DMS 273 treated with DMSO at 0.1 percent for 48 hours (cell line): ENCODE data around the gene KRTCAP2.
A peak's percentile ranks its signal among the peaks of the same experiment; 100 is the strongest.
"Not testable (repeated sequence)": the region's sequence is repeated elsewhere in the genome, so short reads cannot be mapped to it uniquely, and the experiment has no call there.

ENCODE experiments used
- DNase-seq: peaks from one replicate; lab custom pipeline; 2025; lab: John Stamatoyannopoulos, UW

The KRTCAP2 gene

GRCh38 chr1:155168456-155169210 is 4.5 kb downstream of the KRTCAP2 start:
- DNase-seq = no peak

GRCh38 chr1:155168105-155168445 is 5.0 kb downstream of the KRTCAP2 start:
- not testable (repeated sequence) for DNase-seq

- DNase-seq = peak; percentile 61
These were observed 5.7 kb downstream of the KRTCAP2 start for GRCh38 chr1:155167166-155168104.

- DNase-seq = no peak
These were observed 6.5 kb downstream of the KRTCAP2 start for GRCh38 chr1:155166471-155167165.

- DNase-seq = no peak
These were observed 7.0 kb downstream of the KRTCAP2 start for GRCh38 chr1:155166051-155166470.

DNA sequence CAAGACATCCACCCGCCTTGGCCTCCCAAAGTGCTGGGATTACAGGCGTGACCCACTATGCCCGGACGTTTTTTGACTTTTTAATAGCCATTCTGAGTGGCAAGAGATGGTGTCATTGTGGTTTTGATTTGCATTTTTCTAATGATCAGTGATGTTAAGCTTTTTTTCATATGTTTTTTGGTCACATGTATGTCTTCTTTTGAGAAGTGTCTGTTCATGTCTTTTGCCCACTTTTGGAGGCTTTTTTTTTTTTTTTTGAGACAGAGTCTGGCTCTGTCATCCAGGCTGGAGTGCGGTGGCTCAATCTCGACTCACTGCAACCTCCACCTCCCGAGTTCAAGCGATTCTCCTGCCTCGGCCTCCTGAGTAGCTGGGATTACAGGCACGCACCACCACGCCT is 8.5 kb downstream of the KRTCAP2 start:
- DNase-seq = not testable (repeated sequence)

DNA sequence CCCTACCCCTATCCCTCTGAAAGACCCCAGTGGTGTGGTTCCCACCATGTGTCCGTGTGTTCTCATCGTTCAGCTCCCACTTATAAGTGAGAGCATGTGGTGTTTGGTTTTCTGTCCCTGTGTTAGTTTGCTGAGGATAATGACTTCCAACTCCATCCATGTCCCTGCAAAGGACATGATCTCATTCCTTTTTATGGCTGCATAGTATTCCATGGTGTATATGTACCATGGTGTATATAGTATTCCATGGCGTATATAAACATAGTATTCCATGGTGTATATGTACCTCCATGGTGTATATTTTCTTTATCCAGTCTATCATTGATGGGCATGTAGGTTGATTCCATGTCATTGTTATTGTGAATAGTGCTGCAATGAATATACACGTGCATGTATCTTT is 9.3 kb downstream of the KRTCAP2 start:
- DNase-seq = not testable (repeated sequence)

GRCh38 chr1:155162631-155163030 is 10.5 kb downstream of the KRTCAP2 start:
- not testable (repeated sequence) for DNase-seq

GRCh38 chr1:155160128-155160527 is 13.0 kb downstream of the KRTCAP2 start:
- no peak for DNase-seq

DNA sequence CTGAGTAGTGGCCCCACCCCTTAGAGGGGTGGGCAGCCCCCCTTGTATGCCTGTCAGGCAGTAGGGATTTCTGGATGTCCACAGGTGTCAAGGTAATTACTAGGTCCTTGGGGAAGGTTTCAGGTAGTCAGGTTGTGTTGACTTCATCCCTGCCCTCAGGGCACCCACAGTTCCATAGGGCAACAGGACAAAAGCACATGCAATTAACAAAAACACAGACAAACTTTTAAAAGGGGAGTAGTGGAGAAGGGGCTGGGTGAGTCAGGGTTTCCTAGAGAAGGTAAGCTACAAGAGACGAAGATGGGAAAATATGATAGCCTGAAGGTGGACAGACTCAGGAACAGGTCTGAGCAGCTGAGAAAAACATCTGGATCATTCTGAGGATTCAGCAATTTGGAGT is 14.1 kb downstream of the KRTCAP2 start:
- no peak for DNase-seq

DNA sequence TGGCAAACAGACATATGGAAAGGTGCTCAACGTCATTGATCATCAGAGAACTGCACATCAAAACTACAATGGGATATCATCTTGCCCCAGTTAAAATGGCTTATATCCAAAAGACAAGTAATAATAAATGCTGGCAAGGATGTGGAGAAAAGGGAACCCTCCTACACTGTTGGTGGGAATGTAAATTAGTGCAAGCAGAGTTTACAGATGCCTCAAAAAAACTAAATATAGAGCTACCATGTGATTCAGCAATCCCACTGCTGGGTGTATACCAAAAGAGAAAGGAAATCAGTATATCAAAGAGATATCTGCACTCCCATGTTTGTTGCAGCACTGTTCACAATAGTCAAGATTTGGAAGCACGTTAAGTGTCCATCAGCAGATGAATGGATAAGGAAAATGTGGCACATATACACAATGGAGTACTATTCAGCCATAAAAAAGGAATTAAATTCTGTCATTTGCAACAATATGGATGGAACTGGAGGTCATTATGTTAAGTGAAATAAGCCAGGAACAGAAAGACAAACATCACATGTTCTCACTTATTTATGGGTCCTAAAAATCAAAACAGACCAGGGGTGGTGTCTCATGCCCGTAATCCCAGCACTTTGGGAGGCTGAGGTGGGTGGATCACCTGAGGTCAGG is 17.0 kb downstream of the KRTCAP2 start:
- DNase-seq = not testable (repeated sequence)

DNA sequence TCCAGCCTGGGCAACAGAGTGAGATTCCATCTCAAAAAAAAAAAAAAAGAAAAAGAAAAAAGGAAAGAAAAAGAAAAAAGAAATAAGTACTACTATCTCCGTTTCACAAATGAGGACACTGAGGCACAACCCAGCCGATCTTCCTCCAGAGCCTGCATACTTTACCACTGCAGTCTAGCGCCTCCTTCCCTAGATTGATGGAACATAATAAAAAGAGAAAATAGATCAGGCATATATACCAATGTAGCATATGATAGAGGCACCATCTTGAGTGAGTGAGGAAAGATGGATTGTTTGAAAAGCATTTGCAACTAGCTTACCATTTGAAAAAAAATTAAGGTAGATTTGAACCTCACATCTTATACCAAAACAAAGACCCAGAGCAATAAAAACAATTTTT is 27.6 kb downstream of the KRTCAP2 start:
- DNase-seq = no peak

- no peak for DNase-seq
These were observed 31.4 kb downstream of the KRTCAP2 start for GRCh38 chr1:155141749-155142148.

DNA sequence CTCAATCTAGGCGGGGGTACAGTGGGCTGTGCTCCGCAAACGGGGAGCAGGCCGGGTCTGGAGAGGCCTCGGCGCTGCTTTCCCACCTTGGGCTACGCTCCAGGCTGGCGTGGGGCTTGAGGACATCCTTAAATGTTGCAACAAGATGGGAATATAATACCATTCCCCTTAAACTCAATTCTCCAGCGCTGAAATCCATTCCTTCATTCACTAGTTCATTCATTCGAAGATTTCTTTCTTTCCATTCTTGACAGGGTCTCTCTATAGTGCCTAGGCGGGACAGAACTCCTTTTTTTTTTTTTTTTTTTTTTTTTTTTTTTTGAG is 32.5 kb downstream of the KRTCAP2 start:
- no peak for DNase-seq

DNA sequence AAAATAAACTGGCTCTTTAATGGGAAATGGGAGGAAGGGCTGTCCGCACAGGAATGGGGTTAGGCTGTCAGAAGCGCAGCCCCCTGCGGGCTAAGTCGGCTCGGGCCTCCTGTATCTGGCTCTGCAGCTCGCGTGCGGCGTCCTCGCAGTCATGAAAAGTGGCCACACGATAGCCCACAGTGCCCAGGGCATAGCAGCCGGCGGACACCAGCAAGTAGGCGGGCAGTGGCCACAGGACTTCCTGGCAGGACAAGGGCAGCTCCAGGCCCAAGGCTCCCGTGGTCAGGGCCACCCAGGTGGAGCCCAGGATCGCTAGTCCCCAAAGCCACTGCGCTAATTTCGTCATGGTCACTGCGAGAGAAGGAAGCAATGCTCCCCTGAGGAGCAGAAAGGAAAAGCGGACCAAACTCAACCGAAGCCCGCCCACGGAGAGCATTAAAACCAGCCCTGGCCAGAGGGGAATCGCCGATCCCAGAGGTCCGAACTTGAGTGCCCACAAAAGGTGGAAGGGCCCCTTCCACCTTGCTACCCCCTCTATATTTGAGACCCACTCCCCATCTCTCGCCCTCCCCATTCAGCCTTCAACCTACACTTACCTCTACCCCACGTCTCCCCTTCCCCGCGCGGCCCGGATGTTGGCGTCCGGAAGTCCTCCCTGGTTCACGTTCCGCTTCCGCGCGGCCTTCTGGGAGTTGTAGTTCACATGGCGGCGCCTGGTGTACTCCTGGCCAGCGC is 33.0 kb downstream of the KRTCAP2 start, which contains the start of gene DPM3:
DPM3 (minus strand) TSS at position 637 of the 735 bp plus-strand sequence; CDS start at position 346, 291 bp downstream.
- peak; percentile 41 for DNase-seq

DNA sequence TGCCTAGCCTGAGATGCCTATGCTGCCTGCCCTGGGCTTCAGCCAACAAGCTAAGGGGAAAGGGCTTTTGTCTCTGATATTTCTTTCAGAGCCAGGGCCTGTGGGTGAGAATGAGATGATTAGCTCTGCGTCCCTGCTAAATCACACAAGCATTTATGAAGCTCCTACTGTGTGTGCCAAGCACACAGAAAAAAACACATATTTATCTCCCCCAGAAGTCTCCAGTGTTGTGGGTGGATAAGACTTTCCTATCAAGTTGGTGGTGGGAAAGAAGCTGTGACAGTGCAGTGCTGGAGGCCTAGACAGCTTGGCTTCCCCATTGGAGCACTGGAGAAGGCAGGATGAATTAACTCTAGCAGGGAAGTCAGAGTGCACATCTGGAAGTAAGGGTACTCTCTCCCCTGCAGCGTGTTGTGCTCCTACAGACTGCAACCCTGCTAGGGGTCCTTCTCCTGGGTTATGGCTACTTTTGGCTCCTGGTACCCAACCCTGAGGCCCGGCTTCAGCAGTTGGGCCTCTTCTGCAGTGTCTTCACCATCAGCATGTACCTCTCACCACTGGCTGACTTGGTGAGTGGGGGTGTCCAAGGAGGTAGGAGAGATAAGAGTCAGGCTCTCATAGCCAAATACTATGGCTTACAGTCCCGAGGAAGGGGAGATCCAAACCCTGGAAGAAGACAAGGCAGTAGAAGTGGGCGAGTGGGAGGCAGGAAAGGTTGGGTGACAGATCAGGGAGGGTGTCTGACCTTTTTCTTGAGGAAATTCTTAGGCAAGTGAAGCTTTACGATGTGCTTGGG is 35.8 kb downstream of the KRTCAP2 start:
- DNase-seq = no peak

GRCh38 chr1:155136748-155137147 is 36.4 kb downstream of the KRTCAP2 start:
- no peak for DNase-seq

- peak; percentile 80 for DNase-seq
These were observed 37.6 kb downstream of the KRTCAP2 start, which contains the start of gene SLC50A1 for GRCh38 chr1:155135415-155136028. Gene SLC50A1 (plus strand): TSS chr1:155135852. CDS start chr1:155135912, 60 bp downstream.

DNA sequence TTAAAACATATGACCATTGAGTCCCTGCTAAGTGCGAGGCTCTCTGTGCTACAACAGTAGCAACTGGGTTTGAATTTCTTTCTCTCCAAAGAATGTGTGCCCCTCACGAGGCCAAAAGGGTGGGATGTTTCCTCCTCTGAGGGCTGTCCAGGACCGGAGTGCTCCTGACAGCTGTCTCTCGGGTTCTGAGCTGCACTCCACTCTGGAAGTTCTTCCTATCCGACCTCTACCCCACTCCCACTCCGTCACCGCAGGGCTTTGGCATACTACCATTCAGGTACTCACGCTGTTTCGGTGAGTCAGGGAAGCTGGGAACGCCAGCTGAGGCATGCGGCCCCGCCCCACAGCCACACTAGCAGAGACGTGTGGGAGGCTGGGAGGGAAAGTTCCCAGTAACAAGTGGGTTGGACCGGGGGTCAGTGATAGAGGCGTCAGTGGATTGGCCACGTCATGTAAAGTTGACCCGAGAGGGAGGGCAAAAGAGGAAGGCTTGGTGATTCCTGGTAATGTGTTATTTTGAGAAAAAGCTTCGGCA is 38.2 kb downstream of the KRTCAP2 start:
- DNase-seq = peak; percentile 51

DNA sequence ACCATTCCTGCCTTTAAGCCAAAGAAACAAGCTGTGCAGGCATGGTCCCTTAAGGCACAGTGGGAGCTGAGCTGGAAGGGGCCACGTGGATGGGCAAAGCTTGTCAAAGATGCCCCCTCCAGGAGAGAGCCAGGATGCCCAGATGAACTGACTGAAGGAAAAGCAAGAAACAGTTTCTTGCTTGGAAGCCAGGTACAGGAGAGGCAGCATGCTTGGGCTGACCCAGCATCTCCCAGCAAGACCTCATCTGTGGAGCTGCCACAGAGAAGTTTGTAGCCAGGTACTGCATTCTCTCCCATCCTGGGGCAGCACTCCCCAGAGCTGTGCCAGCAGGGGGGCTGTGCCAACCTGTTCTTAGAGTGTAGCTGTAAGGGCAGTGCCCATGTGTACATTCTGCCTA is 38.8 kb downstream of the KRTCAP2 start:
- DNase-seq = no peak
